ENCODE results near the gene QPCT.
"Not testable (repeated sequence)": the region's sequence is repeated elsewhere in the genome, so short reads cannot be mapped to it uniquely, and the experiment has no call there.

The QPCT gene

GRCh38 chr2:37394263-37394662, 49.8 kb downstream of the QPCT start:
- H3K4me3 ChIP-seq (ENCODE audit: low read depth in 1 of 2, low read length in 2 of 2): no peak overlapping the region
- peaks cover 0 to 12% of the 10 kb centered on the region in 2 donors for H3K4me1 ChIP-seq (ENCODE audit: control insufficient read depth in 1 of 2, insufficient read depth in 2 of 2, low read length in 2 of 2)
- no peaks in the 10 kb centered on the region for H3K9me3 ChIP-seq (ENCODE audit: control insufficient read depth in 1 of 2, low read length in 2 of 2)
- no peaks in the 10 kb centered on the region for H3K27me3 ChIP-seq (ENCODE audit: low read depth, low read length)
- H3K27ac ChIP-seq (ENCODE audit: low read length): no peak overlapping the region
- H3K36me3 ChIP-seq (ENCODE audit: control insufficient read depth in 1 of 2, insufficient read depth in 2 of 2, low read length in 2 of 2): no peaks in the 10 kb centered on the region

DNA sequence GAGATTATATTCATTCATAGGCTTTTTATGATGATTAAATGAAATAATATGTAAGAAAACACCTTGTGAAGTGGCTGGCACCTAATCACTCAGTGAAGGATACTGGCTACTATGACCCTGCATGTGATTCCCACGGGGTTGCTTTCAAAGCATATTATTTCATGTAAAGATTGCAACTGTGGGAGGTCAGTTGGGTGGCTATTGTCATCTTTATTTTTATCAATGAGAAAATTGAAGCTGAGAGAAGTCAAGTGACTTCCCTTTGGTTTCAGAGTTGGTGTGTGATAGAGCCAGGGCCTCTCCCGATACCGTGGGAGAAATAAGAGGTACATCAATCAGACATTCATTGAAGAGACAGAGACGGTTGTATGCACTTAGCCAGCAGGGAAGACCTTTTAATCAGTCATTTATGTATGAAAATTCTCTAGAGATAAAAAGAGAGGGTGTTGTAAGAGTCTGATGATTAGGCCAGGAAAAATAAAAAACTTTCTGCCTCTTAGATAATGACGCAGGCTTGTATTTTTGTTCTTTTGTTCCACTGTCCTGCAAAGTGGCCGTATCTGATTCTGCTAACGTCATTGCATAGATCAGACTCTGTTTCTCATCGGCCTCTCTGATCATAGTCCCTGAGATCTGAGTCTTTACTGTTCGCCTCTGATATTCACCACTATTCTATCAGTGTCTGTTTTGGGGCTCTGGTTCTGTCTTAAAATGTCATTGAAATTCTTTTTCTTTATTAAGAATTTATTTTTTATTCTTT, 50.5 kb downstream of the QPCT start:
- no peak overlapping the region for H3K27ac ChIP-seq (ENCODE audit: low read length)

DNA sequence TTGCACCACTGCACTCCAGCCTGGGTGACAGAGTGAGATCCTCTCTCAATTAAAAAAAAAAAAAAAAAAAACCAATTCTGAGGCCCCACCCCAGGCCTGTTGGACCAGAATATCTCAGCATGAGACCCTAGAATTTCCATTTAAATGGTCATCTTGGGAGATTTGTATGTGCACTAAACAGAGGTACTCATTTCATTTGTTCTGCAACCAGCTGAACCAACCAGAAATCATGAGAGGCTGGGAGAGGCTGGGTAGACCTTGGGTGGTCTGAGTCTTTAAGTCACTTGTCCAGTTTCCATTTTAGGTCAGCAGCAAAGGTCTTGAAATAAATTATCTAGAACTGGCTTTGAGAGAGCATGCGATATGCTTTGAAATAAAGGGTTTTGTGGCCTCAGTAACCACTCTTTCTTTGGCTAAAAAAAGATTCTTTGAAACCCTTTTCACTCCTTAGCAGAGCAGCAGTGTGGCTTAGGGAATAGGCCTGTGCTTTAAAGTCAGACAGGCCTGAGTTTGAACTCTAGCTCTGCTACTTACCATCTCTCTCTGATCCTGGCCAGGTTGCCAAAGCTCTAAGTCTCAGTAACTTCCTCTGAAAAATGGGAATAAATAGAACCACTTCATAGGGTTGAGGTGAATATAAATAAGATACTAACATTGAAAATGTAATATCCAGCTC, 52.6 kb downstream of the QPCT start:
- no peak overlapping the region for H3K27ac ChIP-seq (ENCODE audit: low read length)
- H3K4me3 ChIP-seq (ENCODE audit: low read depth in 1 of 2, low read length in 2 of 2): no peak overlapping the region
- H3K9me3 ChIP-seq (ENCODE audit: control insufficient read depth in 1 of 2, low read length in 2 of 2): no peaks in the 10 kb centered on the region
- no peaks in the 10 kb centered on the region for H3K36me3 ChIP-seq (ENCODE audit: control insufficient read depth in 1 of 2, insufficient read depth in 2 of 2, low read length in 2 of 2)
- H3K27me3 ChIP-seq (ENCODE audit: low read depth, low read length): no peaks in the 10 kb centered on the region
- H3K4me1 ChIP-seq (ENCODE audit: control insufficient read depth in 1 of 2, insufficient read depth in 2 of 2, low read length in 2 of 2): peaks cover 0 to 5% of the 10 kb centered on the region in 2 donors

More for the DNA sequence above, 50.5 kb downstream of the QPCT start:
- Histone ChIP-seq H3K4me3 (ENCODE audit: low read depth in 1 of 2, low read length in 2 of 2) (no peak overlapping the region), H3K27me3 (ENCODE audit: low read depth, low read length) (no peaks in the 10 kb centered on the region), H3K36me3 (ENCODE audit: control insufficient read depth in 1 of 2, insufficient read depth in 2 of 2, low read length in 2 of 2) (no peaks in the 10 kb centered on the region), H3K4me1 (ENCODE audit: control insufficient read depth in 1 of 2, insufficient read depth in 2 of 2, low read length in 2 of 2) (peaks cover 0 to 11% of the 10 kb centered on the region in 2 donors), H3K9me3 (ENCODE audit: control insufficient read depth in 1 of 2, low read length in 2 of 2) (no peaks in the 10 kb centered on the region)

DNA sequence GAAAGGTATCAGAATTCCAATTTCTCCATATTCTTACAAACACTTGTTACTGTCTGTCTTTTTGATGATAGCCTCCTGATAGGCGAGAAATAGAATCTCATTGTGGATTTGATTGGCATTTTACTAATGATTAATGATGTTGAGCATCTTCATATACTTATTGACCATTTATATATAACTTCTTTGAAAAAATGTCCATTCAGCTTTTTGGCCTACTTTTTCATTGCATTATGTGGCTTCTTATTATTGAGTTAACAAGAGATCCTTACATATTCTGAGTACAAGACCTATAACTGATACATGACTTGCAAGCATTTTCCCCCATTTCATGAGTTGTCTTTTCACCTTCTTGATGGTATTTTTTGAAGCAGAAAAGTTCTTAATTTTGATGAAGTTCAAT, 54.6 kb downstream of the QPCT start:
- H3K27me3 ChIP-seq (ENCODE audit: low read depth, low read length): no peaks in the 10 kb centered on the region
- no peak overlapping the region for H3K27ac ChIP-seq (ENCODE audit: low read length)
- H3K4me1 ChIP-seq (ENCODE audit: control insufficient read depth in 1 of 2, insufficient read depth in 2 of 2, low read length in 2 of 2): peaks cover 0 to 5% of the 10 kb centered on the region in 2 donors
- no peaks in the 10 kb centered on the region for H3K36me3 ChIP-seq (ENCODE audit: control insufficient read depth in 1 of 2, insufficient read depth in 2 of 2, low read length in 2 of 2)
- no peaks in the 10 kb centered on the region for H3K9me3 ChIP-seq (ENCODE audit: control insufficient read depth in 1 of 2, low read length in 2 of 2)
- H3K4me3 ChIP-seq (ENCODE audit: low read depth in 1 of 2, low read length in 2 of 2): no peak overlapping the region

DNA sequence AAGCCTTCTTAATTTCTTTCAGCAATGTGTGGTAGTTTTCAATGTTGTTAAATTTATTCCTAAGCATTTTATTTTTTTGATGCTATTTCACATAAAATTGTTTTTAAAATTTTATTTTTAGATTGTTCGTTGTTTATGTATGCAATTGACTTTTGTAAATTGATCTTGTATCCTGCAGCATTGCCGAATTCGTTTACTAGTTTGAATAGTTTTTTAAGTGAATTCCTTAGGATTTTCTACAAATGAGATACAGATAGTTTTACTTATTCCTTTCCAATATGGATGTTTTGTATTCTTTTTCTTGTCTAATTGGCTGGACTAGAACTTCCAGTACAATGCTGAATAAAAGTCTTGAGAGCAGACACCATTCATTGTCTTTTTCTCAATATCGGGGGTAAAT, 55.6 kb downstream of the QPCT start:
- H3K9me3 ChIP-seq (ENCODE audit: control insufficient read depth in 1 of 2, low read length in 2 of 2): peaks cover 0 to 2% of the 10 kb centered on the region in 2 donors
- no peaks in the 10 kb centered on the region for H3K27me3 ChIP-seq (ENCODE audit: low read depth, low read length)
- H3K4me3 ChIP-seq (ENCODE audit: low read depth in 1 of 2, low read length in 2 of 2): no peak overlapping the region
- H3K36me3 ChIP-seq (ENCODE audit: control insufficient read depth in 1 of 2, insufficient read depth in 2 of 2, low read length in 2 of 2): no peaks in the 10 kb centered on the region
- peaks cover 0 to 5% of the 10 kb centered on the region in 2 donors for H3K4me1 ChIP-seq (ENCODE audit: control insufficient read depth in 1 of 2, insufficient read depth in 2 of 2, low read length in 2 of 2)
- H3K27ac ChIP-seq (ENCODE audit: low read length): no peak overlapping the region

GRCh38 chr2:37402636-37403035, 58.2 kb downstream of the QPCT start:
- H3K4me3 ChIP-seq (ENCODE audit: low read depth in 1 of 2, low read length in 2 of 2): no peak overlapping the region
- no peaks in the 10 kb centered on the region for H3K36me3 ChIP-seq (ENCODE audit: control insufficient read depth in 1 of 2, insufficient read depth in 2 of 2, low read length in 2 of 2)
- peaks cover 0 to 2% of the 10 kb centered on the region in 2 donors for H3K9me3 ChIP-seq (ENCODE audit: control insufficient read depth in 1 of 2, low read length in 2 of 2)
- no peaks in the 10 kb centered on the region for H3K4me1 ChIP-seq (ENCODE audit: control insufficient read depth in 1 of 2, insufficient read depth in 2 of 2, low read length in 2 of 2)
- no peaks in the 10 kb centered on the region for H3K27me3 ChIP-seq (ENCODE audit: low read depth, low read length)
- no peak overlapping the region for H3K27ac ChIP-seq (ENCODE audit: low read length)

DNA sequence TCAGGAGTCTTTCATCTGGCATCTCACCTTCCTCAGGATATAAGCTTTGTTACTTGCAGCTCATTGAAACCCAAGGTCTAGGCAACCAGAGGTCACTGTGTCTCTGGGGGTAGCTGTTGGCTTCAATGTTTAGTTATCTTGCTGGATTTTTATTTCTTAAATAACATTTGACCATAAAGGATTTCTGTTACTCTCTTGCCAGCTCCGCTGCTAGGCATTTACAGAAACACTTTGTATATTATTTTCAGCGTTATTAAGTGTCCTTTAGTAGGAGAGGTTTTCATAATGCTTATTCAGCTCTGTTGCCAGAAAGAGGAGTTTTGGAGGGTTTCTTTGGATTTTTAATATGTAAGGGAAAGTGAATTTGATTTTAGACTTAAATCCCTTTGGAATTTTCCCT, 61.4 kb downstream of the QPCT start:
- H3K4me3 ChIP-seq (ENCODE audit: low read depth in 1 of 2, low read length in 2 of 2): no peak overlapping the region
- peaks cover 0 to 2% of the 10 kb centered on the region in 2 donors for H3K9me3 ChIP-seq (ENCODE audit: control insufficient read depth in 1 of 2, low read length in 2 of 2)
- H3K27me3 ChIP-seq (ENCODE audit: low read depth, low read length): no peaks in the 10 kb centered on the region
- no peak overlapping the region for H3K27ac ChIP-seq (ENCODE audit: low read length)
- no peaks in the 10 kb centered on the region for H3K4me1 ChIP-seq (ENCODE audit: control insufficient read depth in 1 of 2, insufficient read depth in 2 of 2, low read length in 2 of 2)
- H3K36me3 ChIP-seq (ENCODE audit: control insufficient read depth in 1 of 2, insufficient read depth in 2 of 2, low read length in 2 of 2): no peaks in the 10 kb centered on the region

- Histone ChIP-seq H3K9me3 (ENCODE audit: control insufficient read depth in 1 of 2, low read length in 2 of 2) (no peaks in the 10 kb centered on the region), H3K4me1 (ENCODE audit: control insufficient read depth in 1 of 2, insufficient read depth in 2 of 2, low read length in 2 of 2) (peaks cover 0 to 9% of the 10 kb centered on the region in 2 donors), H3K27ac (ENCODE audit: low read length) (no peak overlapping the region), H3K4me3 (ENCODE audit: low read depth in 1 of 2, low read length in 2 of 2) (no peak overlapping the region), H3K36me3 (ENCODE audit: control insufficient read depth in 1 of 2, insufficient read depth in 2 of 2, low read length in 2 of 2) (no peaks in the 10 kb centered on the region), H3K27me3 (ENCODE audit: low read depth, low read length) (no peaks in the 10 kb centered on the region)
These were observed 67.8 kb downstream of the QPCT start for GRCh38 chr2:37412231-37412630.

DNA sequence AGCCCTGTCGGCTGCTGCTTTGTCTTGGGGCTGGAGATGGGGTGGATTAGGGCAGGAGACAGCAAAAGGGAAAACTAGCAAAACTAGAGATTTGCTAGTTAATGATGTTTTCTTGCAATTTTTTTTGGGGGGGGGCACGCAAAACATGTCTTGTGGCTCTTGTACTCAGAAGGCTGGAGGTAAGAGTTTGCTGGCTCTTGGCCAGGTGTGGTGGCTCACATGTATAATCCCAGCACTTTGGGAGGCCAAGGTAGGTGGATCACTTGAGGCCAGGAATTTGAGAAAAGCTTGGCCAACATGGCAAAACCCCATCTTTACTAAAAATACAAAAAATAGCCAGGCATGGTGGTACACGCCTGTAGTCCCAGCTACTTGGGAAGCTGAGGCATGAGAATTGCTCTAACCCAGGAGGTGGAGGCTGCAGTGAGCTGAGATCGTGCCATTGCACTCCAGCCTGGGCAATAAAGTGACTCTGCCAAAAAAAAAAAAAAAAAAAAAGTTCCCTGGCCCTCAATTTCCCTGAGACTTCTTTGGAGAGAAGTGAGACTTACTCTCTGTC, 69.6 kb downstream of the QPCT start:
- not testable (repeated sequence) for H3K9me3 ChIP-seq (ENCODE audit: control insufficient read depth in 1 of 2, low read length in 2 of 2); H3K4me3 ChIP-seq (ENCODE audit: low read depth in 1 of 2, low read length in 2 of 2); H3K36me3 ChIP-seq (ENCODE audit: control insufficient read depth in 1 of 2, insufficient read depth in 2 of 2, low read length in 2 of 2); H3K27me3 ChIP-seq (ENCODE audit: low read depth, low read length); H3K4me1 ChIP-seq (ENCODE audit: control insufficient read depth in 1 of 2, insufficient read depth in 2 of 2, low read length in 2 of 2); H3K27ac ChIP-seq (ENCODE audit: low read length)

- Histone ChIP-seq H3K4me1 (ENCODE audit: control insufficient read depth in 1 of 2, insufficient read depth in 2 of 2, low read length in 2 of 2) (peaks cover 0 to 9% of the 10 kb centered on the region in 2 donors), H3K36me3 (ENCODE audit: control insufficient read depth in 1 of 2, insufficient read depth in 2 of 2, low read length in 2 of 2) (no peaks in the 10 kb centered on the region), H3K27me3 (ENCODE audit: low read depth, low read length) (no peaks in the 10 kb centered on the region), H3K4me3 (ENCODE audit: low read depth in 1 of 2, low read length in 2 of 2) (no peak overlapping the region), H3K9me3 (ENCODE audit: control insufficient read depth in 1 of 2, low read length in 2 of 2) (no peaks in the 10 kb centered on the region), H3K27ac (ENCODE audit: low read length) (no peak overlapping the region)
These were observed 70.1 kb downstream of the QPCT start for GRCh38 chr2:37414470-37414949.

DNA sequence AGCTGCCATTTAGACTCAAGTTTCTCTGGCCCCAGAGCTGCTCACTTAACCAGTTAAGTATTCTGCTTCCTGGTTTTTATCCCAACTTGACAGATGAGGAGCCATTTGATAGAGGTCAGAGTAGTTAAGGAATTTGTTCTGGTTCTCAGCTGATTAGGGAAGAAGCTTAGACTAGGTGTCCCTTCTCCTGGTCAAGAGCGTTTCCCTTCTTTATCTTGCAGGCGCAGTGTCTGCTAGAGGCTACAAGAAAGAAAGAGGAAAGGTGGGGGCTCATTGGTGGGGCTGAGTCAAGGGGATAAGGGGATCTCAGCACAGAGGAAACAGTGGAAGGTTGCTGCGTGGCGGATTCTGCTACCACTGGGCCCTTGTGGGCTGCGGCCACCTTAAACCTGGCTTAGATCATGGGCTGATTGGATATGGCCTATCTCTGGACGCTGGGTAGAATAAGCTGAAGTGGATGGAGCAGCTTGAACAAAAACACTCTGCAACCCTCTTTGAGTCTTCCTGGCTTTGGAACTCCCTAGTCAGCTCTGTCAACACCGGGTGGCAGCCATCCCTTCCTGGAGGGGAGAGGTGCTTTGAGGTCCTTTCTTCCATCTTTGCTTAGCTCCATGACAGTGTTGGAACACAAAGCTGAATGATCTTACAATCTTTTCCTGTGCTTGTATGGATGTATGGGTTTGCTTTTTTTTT, 70.8 kb downstream of the QPCT start:
- H3K4me3 ChIP-seq (ENCODE audit: low read depth in 1 of 2, low read length in 2 of 2): no peak overlapping the region
- no peaks in the 10 kb centered on the region for H3K27me3 ChIP-seq (ENCODE audit: low read depth, low read length)
- no peaks in the 10 kb centered on the region for H3K9me3 ChIP-seq (ENCODE audit: control insufficient read depth in 1 of 2, low read length in 2 of 2)
- no peaks in the 10 kb centered on the region for H3K36me3 ChIP-seq (ENCODE audit: control insufficient read depth in 1 of 2, insufficient read depth in 2 of 2, low read length in 2 of 2)
- no peak overlapping the region for H3K27ac ChIP-seq (ENCODE audit: low read length)
- peaks cover 0 to 9% of the 10 kb centered on the region in 2 donors for H3K4me1 ChIP-seq (ENCODE audit: control insufficient read depth in 1 of 2, insufficient read depth in 2 of 2, low read length in 2 of 2)

All from muscle layer of duodenum (tissue), 2 donors.